Osteoblast (primary cell): ENCODE results near the gene GASK1A. TPM values are rescaled to one million over a fixed set of nuclear protein-coding genes. Genes with fewer than 3 reads are reported as not detected.

Experiments used
- DNase-seq: peaks from one replicate; pipeline ENCODE4 v3.0.0; 2011; ENCODE audit warnings: low spot score, mixed read lengths; ENCODE audit not compliant: insufficient read length; ENCODE audit errors: missing footprints
- H2AFZ ChIP-seq: 2 replicates; pipeline ENCODE4 v1.6.0; 2011; ENCODE audit warnings: mild to moderate bottlenecking, low read length
- H3K27ac ChIP-seq: 2 replicates; pipeline ENCODE4 v1.5.1; 2011; ENCODE audit warnings: mild to moderate bottlenecking, low read depth, low read length, moderate library complexity
- H3K27me3 ChIP-seq: 2 replicates; pipeline ENCODE4 v1.6.0; 2012; ENCODE audit warnings: mild to moderate bottlenecking, control low read depth, inconsistent platforms, low read length, moderate library complexity; ENCODE audit not compliant: insufficient read depth
- H3K36me3 ChIP-seq: 2 replicates; pipeline ENCODE4 v1.5.1; 2011; ENCODE audit warnings: mild to moderate bottlenecking, low read length, control low read depth, moderate library complexity; ENCODE audit not compliant: insufficient read depth
- H3K4me1 ChIP-seq: 2 replicates; pipeline ENCODE4 v1.5.1; 2011; ENCODE audit warnings: mild to moderate bottlenecking, low read length, control low read depth, moderate library complexity; ENCODE audit not compliant: insufficient read depth
- H3K4me2 ChIP-seq: 2 replicates; pipeline ENCODE4 v1.6.0; 2011; ENCODE audit warnings: mild to moderate bottlenecking, low read length; ENCODE audit not compliant: insufficient read depth
- H3K4me3 ChIP-seq: fragments of 200-600 bp; sonication (generic); 3 replicates; pipeline ENCODE4 v1.5.1; 2012; ENCODE audit warnings: mild to moderate bottlenecking, low read length, inconsistent platforms; ENCODE audit not compliant: insufficient read depth
- H3K79me2 ChIP-seq: 2 replicates; pipeline ENCODE4 v1.6.0; 2012; ENCODE audit warnings: mild to moderate bottlenecking, low read length, control low read depth, inconsistent platforms; ENCODE audit not compliant: insufficient read depth
- H3K9me3 ChIP-seq: 2 replicates; pipeline ENCODE4 v1.5.1; 2011; ENCODE audit warnings: low read depth, low read length, control low read depth
- H4K20me1 ChIP-seq: 2 replicates; pipeline ENCODE4 v1.6.0; 2012; ENCODE audit warnings: mild to moderate bottlenecking, low read length, control low read depth; ENCODE audit not compliant: insufficient read depth
- total RNA-seq: library from RNA; depleted of rRNA; stranded (reverse); fragments of >200 nt; gene quantifications from 2 replicates; pipeline ENCODE4 v1.2.3, GENCODE V29; 2012
- TF ChIP-seq, protein P1 (sequence below): IDR thresholded peaks from 2 replicates; pipeline ENCODE4 v1.5.1; 2011; ENCODE audit warnings: mild to moderate bottlenecking, low read depth, low read length, moderate library complexity; ENCODE audit errors: extremely low read depth

The GASK1A gene
- total RNA-seq, 1 donor, result 0.72 TPM

DNA sequence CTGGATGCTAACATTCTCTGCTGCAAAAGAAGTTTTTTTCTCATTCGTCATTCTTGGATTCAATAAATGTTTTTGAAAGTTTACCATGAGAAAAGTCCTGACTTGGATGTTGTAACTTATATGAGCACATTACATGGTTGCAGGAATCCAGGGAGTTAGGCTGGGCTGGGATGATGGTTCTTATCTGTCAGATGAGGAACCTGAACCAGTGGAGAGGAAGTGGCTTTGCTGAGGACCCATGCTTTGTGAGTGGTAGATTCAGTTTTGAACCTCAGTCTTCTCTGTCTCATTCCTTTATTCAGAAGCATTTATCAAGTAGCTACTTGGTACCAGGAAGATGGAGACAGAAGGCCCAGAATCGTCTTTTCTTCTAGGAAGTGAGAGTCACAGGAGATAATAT, 3.7 kb upstream of the GASK1A start:
- H3K79me2 ChIP-seq, result no peaks in the 10 kb centered on the region
- TF ChIP-seq, protein P1, sequence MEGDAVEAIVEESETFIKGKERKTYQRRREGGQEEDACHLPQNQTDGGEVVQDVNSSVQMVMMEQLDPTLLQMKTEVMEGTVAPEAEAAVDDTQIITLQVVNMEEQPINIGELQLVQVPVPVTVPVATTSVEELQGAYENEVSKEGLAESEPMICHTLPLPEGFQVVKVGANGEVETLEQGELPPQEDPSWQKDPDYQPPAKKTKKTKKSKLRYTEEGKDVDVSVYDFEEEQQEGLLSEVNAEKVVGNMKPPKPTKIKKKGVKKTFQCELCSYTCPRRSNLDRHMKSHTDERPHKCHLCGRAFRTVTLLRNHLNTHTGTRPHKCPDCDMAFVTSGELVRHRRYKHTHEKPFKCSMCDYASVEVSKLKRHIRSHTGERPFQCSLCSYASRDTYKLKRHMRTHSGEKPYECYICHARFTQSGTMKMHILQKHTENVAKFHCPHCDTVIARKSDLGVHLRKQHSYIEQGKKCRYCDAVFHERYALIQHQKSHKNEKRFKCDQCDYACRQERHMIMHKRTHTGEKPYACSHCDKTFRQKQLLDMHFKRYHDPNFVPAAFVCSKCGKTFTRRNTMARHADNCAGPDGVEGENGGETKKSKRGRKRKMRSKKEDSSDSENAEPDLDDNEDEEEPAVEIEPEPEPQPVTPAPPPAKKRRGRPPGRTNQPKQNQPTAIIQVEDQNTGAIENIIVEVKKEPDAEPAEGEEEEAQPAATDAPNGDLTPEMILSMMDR, result no peak
- no peaks in the 10 kb centered on the region for H4K20me1 ChIP-seq
- H3K4me3 ChIP-seq, result no peak overlapping the region
- H3K36me3 ChIP-seq, result no peaks in the 10 kb centered on the region
- no peak overlapping the region for H2AFZ ChIP-seq
- no peak overlapping the region for H3K4me2 ChIP-seq
- H3K4me1 ChIP-seq, result no peaks in the 10 kb centered on the region
- peaks cover 7% of the 10 kb centered on the region for H3K9me3 ChIP-seq
- no peak for DNase-seq
- peaks cover 26% of the 10 kb centered on the region for H3K27me3 ChIP-seq
- no peak overlapping the region for H3K27ac ChIP-seq

DNA sequence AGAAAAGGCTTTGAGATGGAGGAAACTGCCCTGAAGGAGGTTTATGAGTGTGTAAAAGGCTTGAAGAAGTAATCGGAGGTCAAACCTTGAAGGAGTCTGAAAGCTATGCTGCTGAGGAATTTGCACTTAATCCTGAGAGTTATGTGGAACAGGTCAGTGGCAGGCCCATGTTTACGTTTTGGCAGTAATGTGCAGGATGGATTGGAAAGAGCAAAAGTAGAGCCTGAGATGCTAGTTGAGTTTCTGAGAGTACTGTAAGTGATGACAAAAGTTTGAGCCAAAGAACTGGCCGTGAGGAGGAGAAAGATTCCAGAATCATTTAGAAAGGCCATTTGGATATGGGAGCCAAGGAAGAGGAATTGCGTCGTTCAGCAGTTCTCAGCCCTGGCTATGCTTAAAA, 3.2 kb upstream of the GASK1A start:
- TF ChIP-seq, protein P1, result no peak
- H3K4me2 ChIP-seq, result no peak overlapping the region
- DNase-seq, result no peak
- H3K79me2 ChIP-seq, result no peaks in the 10 kb centered on the region
- H3K27ac ChIP-seq, result no peak overlapping the region
- H3K9me3 ChIP-seq, result peaks cover 7% of the 10 kb centered on the region
- no peak overlapping the region for H3K4me3 ChIP-seq
- H3K36me3 ChIP-seq, result no peaks in the 10 kb centered on the region
- no peaks in the 10 kb centered on the region for H4K20me1 ChIP-seq
- H2AFZ ChIP-seq, result no peak overlapping the region
- peaks cover 31% of the 10 kb centered on the region for H3K27me3 ChIP-seq
- H3K4me1 ChIP-seq, result no peaks in the 10 kb centered on the region

DNA sequence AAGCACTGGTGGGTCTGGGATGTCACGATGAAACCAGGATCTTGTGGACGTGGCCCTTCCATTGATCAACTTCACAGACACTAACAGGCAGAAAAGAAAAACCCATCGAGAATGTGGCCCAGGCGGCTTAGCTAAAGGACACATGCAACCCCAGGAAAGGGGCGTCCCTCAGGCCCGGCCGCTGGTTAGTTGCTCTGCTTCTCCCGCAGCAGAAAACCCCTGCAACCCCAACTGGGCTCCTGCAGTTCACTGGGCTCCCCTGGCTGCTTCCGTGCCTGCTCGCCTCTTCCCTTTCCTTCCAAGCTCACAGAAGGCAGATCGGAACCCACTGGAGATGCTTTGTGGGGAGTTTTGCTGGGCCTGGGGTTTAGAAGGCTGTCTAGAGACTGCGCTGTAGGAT, 1.1 kb downstream of the GASK1A start:
- H3K36me3 ChIP-seq, result no peaks in the 10 kb centered on the region
- H3K4me1 ChIP-seq, result no peaks in the 10 kb centered on the region
- no peak overlapping the region for H3K4me3 ChIP-seq
- no peak overlapping the region for H3K4me2 ChIP-seq
- H3K27ac ChIP-seq, result no peak overlapping the region
- DNase-seq, result no peak
- no peak overlapping the region for H2AFZ ChIP-seq
- peaks cover 42% of the 10 kb centered on the region for H3K27me3 ChIP-seq
- TF ChIP-seq, protein P1, result no peak
- no peaks in the 10 kb centered on the region for H3K79me2 ChIP-seq
- peaks cover 3% of the 10 kb centered on the region for H3K9me3 ChIP-seq
- H4K20me1 ChIP-seq, result no peaks in the 10 kb centered on the region

DNA sequence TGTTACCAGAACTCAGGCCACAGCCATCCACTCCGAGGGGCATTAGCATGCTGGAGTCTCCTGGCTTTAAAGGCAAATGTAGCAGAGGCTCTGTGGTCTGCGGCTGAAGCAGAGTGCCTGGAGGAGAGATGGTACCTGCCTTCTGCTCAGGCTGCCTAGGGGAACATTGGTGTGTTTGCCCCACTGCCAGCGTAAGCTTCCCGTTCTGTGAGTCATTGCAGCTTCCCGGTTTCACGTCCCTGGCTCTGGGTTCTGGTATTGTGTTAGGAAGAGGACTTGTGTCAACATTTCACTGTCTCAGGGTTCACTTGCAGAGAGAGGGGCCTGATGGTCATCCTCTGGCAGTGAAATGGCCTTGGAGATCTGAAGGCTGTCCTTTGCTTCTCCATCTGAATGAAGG, 1.8 kb downstream of the GASK1A start:
- Histone ChIP-seq H3K4me3 (no peak overlapping the region), H3K36me3 (no peaks in the 10 kb centered on the region), H2AFZ (no peak overlapping the region), H3K27me3 (peaks cover 42% of the 10 kb centered on the region), H4K20me1 (no peaks in the 10 kb centered on the region), H3K4me2 (no peak overlapping the region), H3K4me1 (no peaks in the 10 kb centered on the region), H3K9me3 (peaks cover 3% of the 10 kb centered on the region), H3K79me2 (no peaks in the 10 kb centered on the region), H3K27ac (no peak overlapping the region)
- DNase-seq, result peak; percentile 74
- TF ChIP-seq, protein P1, result no peak
